Stimulated activated CD8-positive, alpha-beta memory T cell treated with anti-CD3 and anti-CD28 coated beads, Interleukin-15, amount 100 ng/mL, for 4 hours (primary cell): ENCODE data around the gene CENPI.
"Not testable (repeated sequence)": the region's sequence is repeated elsewhere in the genome, so short reads cannot be mapped to it uniquely, and the experiment has no call there.

ENCODE experiments used
- DNase-seq, 2 donors: peaks; one replicate each; pipeline ENCODE4 v3.0.0-alpha.2; 2020; ENCODE audit warnings: low read depth in 2 of 2

Gene CENPI, protein sequence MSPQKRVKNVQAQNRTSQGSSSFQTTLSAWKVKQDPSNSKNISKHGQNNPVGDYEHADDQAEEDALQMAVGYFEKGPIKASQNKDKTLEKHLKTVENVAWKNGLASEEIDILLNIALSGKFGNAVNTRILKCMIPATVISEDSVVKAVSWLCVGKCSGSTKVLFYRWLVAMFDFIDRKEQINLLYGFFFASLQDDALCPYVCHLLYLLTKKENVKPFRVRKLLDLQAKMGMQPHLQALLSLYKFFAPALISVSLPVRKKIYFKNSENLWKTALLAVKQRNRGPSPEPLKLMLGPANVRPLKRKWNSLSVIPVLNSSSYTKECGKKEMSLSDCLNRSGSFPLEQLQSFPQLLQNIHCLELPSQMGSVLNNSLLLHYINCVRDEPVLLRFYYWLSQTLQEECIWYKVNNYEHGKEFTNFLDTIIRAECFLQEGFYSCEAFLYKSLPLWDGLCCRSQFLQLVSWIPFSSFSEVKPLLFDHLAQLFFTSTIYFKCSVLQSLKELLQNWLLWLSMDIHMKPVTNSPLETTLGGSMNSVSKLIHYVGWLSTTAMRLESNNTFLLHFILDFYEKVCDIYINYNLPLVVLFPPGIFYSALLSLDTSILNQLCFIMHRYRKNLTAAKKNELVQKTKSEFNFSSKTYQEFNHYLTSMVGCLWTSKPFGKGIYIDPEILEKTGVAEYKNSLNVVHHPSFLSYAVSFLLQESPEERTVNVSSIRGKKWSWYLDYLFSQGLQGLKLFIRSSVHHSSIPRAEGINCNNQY

DNA sequence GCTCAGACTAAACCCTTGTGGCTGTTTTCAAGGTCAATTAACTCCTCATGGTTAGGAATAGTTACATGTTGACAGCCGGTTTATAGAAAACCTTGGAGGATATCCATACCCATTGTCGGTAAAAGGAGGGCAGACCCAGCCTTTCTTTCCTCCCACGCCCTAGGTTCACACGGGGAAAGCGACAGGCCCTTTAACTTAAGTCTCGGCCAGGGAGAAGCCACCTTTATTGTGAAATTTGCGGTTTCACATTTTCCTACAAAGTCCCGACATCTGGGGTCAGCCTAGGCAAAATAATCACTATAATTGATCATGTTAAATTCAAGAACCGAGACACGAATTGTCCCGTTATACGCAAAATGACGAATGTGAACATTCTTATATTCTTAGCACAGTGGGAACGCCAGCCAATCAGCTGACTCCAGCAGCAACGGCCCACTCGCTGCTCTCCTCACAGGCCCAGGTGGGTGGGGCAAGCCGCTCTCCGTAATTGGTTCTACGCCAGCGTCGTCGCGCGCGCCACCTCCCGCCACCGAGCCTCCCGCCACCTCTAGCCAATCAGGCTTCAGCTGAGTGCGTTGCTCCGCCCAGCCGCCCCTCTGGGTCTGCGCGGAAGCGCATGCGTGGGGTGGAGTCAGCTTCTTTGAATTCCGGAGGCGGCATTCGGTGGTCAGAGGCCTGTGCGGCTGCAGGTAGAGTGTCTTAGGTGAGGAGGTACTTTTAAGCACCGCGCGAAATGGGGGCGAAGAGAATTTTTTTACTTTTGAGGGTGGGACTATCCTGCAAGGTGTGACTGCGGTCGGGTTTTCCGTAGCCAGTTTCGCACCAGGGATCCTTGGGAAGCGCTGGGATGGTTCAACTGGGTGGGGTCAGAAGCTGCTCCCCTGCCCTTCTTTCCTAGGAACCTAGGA, at the start of gene CENPI:
Gene CENPI, plus strand, starts transcription at position 659 of the 908 bp plus-strand sequence. CDS start 2,867 bp downstream, outside the sequence.
- peak; percentile 84 for DNase-seq

DNA sequence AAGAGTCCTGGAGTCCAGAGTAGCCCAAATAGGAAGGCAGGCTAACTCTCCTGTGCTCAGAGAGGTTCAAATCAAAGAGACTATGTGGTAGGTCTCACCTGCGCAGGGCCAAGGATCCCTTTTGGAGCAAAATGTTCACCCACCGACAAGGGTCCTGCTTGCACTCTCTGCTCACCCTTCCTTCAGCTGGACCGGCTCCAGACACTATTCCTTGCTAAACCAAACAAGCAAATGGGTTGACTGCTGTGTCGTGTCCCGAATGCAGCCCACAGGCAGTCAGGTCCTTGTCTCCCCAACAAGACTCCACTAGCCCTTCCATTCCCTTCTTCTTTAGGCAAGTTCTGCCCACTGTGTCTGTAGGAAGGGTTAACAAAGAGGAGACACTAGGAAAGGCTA, 46.9 kb upstream of the CENPI start:
- no peak for DNase-seq

DNA sequence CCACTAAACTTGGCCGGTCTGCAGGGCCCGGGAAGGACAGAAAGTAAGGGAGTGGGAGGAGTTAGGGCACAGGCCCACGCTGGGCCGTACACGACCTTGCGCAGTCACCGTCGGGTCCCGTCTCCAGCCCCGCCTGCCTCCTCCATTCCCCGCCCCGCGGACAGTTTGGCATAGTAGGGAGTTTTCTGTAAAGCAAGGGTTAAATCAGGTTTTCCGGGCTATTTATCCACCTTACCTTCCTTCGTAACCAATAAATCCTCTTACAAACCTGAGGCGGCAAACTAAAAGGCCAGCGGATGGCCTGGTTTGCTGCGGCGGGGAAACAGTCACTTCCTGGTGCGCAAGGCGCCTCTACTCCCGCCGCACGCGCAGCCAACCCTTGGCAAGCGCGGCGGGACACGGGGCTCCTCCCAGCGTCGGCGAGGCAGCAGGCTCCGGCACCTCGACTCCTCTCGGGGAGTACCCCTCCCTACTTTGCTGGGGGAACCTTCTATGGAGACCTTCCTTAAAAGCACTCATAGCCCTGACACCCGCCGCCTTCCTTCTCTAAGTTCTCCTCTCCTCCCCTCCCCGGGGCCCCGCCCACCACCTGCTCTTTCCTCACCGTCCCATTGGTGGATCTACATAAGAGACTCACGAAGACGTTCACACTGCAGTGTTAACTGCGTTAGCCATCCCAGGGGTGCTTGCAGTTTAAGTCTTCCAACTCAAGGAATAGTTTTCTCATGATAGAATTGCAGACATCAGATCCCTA, 46.3 kb upstream of the CENPI start, which contains the start of gene TRMT2B:
Gene TRMT2B, minus strand, starts transcription at position 563 of the 754 bp plus-strand sequence. CDS start 9,822 bp downstream, outside the sequence.
- peak; percentile 56 to 67 for DNase-seq

DNA sequence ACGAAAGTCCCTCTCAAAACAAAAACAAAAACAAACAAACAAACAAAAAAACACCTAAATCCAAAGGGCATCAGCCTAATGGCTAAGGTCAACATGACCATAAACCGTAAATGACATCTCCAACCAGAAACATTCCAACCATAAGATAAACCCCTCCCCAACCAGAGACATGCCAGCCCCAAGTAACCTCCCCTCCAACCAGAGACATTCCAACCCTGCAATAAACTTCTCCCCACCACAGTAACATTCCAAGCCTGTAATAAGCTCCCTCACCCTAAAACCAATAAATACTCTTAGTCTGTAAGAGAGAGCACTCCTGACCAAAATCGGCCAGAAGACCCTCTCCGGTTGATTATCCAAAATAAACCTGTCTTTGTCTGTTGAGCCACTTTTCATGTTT, 41.5 kb upstream of the CENPI start:
- DNase-seq = not testable (repeated sequence)

DNA sequence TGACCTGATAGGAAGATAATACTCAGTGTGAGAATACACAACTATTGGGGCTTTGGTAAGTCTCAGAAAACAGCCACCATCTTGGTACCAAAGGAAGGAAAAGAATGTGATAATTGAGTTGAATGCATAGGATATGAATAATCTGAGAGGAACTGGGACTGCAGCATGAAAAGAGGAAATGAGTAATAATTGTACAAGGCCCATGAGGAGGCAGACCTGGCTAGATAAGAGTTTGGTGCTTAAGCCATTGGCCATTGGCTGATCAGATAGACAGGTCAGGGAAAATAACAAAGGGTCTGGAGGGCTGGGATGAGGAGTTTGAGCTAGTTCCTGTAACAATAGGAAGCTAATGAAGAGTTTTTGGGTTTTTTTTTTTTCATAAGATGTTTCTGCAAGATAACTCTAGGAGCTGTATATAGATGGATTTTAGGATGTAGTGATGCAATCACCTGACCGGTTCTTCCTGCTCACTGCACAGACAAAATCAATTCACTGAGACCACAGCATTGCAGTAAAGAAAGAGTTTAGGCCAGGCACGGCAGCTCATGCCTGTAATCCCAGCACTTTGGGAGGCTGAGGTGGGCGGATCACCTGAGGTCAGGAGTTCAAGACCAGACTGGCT, 40.8 kb upstream of the CENPI start:
- DNase-seq = no peak

DNA sequence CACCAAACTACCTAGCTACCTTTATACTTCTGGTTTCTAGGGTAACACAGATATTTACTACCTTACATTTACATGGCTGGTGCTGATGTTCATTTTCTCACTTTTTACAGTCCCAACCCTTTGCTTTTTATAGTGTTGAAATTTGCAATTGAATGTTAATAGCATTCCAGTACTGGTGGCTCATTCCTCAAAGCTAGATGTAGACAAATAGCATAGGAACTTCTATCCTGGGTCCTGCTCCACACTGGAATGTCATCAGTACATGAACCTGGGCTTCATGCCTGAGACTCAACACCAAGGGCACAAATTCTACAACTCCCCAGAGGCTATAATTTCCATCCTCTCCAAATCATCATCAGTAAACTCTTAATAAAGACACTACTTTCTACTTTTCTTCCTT, 35.8 kb upstream of the CENPI start:
- DNase-seq = no peak

DNA sequence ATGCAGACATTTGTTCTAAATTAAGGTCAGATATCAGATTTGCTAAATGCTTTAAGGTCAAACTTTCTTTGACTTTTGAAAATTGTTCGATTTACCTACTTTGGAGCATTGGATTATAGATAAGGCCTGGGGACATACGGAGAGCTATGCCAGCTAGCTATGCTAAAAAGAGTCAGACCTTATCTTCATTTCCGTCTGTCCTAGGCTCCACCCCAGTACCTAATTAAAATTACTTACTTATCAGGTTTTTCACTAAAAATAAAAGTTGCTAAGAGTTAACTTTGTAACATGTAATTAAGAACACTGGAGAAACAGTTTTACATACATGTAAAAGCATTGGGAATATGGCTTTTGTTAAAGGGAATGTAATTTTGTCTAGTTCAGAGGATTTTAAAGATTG, 26.4 kb upstream of the CENPI start:
- no peak for DNase-seq

DNA sequence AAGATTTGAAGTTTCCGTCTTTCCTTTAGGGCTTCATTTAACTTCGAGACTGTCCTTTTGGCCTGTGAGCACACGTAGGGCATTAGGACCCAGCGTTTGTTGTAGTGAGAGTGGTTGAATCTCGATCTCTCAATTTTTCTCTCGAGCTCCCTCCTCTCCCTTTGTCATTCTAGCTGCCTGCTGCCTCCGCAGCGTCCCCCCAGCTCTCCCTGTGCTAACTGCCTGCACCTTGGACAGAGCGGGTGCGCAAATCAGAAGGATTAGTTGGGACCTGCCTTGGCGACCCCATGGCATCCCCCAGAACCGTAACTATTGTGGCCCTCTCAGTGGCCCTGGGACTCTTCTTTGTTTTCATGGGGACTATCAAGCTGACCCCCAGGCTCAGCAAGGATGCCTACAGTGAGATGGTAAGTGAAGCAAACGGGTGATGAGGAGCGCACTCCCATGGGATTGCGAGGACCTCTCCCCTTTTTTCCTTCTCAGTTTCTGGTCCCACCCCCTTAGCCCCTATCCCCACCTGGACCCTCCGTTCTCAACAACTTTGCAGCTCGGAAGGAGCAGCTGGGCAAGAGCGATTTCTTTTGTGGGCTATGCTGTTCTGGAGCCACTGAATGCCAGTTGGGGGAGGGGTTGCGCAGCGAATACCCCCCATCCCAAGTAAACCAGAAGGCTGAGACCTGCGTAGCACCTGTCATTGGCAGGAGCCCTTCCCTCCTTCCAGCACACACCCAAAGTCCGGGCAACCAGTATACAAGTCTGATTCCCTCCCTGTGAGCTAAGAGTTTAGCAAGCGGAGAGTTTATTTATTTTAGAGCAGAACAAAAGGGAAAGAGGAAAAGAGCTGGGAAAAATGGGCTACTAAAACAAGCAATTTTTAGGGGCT, 19.0 kb upstream of the CENPI start, which contains the start of gene TMEM35A:
Gene TMEM35A, plus strand, starts transcription at position 164 of the 883 bp plus-strand sequence. Its CDS starts 124 bp downstream, at position 288.
- no peak for DNase-seq

DNA sequence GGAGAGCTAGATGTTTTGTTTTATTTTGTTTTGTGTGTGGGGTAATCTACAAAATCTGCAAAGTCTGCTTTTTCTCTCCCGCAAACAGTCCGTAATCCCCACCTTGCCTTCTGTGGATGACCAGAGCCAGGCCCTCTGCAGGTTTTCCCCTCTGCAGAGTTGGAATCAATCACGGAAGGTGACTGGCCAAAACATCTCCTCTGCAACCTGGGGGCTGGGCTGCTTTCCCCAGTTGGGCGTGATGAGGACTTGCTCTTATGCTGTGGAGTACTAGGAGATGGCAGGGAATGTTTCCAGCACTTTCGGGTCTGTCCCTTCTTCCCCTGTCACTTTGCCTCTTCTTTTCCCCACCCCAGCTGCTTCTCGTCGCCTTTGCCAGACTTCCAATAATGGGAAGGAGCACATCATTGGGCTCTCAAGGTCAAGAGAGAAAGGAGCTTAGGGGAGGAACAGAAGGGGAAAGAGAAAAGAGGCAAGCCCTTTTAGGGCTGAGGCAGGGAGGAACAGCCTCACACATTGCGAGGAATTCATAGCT, 18.2 kb upstream of the CENPI start:
- DNase-seq = no peak

DNA sequence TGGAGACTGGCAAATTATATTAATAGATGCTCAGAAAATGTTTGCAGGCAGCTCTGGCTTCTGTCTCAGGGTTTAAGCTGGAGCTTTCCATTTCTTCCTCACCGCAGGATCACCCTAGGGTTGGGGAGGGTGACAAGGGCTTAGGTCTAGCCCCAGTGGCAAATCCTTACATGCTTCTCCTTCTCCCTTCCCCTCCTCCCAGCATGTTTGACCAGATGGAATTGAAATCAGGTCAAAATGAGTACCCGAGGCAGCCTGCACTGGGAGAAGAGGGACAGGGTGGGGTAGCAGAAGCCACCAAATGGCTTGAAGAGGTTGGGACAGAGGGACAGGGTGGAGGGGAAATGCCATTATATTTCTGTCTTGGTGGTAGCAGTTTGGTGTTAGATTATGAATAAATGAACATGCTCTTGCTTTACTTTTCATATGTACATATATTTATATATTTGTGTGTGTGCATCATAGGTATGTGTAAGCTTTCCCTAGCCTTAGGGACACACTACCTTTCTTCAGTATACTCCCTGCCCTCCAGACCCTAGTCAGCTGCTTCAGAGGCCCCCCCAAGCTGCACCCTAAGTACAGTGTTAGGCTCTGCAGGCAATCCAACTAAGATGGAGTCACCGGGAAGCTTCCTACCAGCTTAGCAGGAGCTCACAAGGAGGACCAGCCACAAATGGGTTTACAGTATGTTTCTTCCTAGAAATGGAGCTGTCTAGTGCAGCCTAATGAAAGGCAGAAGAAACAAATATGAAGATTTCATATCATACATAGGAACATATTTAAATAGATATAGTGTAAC, 17.5 kb upstream of the CENPI start:
- no peak for DNase-seq

DNA sequence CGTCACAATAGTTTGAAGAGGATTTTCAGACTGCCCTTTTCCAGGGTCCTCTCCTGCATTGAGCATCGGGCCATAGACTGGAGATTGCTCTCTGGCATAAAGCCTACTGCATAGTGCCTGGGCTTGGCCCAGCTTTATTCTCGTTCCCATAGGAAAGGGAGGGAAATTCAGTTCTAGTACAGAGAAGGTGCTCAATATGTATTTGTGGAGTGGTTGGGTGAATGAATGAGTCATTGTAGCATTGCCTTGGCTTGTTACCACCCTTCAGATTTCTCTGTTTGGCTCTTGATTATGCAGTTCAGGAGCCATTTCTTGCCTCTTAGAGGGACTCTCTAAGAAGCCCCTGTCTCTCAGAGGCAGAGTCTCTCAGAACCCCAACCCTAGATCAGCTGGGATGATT, 16.8 kb upstream of the CENPI start:
- no peak for DNase-seq

DNA sequence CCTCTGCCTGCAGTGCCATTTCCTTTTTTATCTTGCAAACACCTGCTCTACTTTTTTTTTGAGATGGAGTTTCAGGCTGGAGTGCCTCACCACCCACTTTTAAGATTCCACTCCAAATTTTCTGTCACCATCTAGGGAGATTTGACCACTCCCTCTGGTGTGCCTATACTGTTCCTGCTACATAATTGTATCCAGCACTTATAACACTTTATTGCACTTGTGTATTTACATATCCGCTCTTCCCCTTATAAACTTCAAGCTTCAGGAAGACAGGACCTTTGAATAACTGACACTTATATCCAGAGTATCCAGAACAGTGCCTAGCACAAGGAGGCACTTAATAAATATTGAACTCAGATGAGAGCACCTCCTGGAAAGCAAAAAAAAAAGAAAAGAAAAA, 6.2 kb upstream of the CENPI start:
- DNase-seq = no peak

DNA sequence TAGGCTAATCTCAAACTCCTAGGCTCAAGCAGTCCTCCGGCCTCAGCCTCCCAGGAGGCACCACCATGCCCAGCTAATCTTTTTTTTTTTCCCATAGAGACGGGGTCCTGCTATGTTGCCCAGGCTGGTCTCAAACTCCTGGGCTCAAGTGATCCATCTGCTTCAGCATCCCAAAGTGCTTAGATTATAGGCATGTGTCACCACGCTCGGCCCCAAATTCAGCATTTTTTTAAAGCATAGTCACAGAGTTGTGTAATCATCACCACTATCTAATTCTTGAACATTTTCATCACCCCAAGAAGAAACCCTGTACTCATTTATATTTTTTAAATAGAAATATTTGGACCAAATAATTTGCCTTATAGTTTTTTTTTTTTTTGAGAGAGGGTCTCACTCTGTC, 10.3 kb downstream of the CENPI start:
- DNase-seq = no peak

DNA sequence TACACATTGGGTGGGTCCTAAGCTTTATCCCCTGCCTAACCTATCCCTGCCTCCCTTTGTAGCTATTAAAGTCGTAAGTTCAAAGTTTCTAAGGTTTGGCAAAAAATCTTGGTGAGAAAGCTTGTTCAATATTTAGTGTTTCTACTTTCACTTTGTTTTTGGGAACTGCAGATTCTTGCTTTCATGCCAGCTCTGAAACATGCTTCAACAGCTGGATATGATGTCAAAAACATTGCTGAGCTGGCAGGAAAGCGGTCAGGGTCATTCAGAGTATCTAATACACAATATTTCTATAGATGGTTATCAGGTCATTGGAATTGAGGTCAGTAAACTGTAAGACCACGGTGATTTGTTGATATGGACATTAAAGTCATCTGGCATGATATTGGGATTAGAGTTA, 19.7 kb downstream of the CENPI start:
- no peak for DNase-seq

DNA sequence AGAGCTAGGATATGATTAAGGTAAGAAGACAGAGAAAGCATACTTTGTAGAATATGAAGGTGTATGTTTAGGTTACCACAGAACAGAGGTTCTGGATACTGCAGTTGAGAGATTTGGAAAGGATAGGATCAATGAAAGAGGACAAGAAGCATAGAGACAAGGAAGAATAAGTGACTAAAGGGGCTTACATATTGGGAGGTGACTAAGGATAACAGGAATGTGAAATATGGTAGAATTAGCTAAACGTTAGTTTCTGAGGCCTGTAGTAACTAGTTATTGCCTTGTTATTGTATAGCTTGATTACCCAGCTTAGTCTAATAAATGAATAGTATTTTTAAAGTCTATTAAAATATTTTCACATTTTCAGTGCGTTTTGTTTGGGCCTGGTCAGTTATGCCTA, 38.2 kb downstream of the CENPI start:
- no peak for DNase-seq
